HL-60 (cell line): Measurements from ENCODE around the gene LAMA4.

Experiments
- DNase-seq, 2 experiments: peaks; one replicate each; pipeline ENCODE4 v3.0.0-alpha.2; 2010 to 2020; ENCODE audit warnings: low read depth in 1 of 2, low spot score in 1 of 2
- H3K27ac ChIP-seq: fragments of 250-450 bp; sonication (Bioruptor Pico); replicated peaks from 2 replicates; pipeline ENCODE4 v1.5.1; 2020; ENCODE audit warnings: mild to moderate bottlenecking, moderate library complexity
- H3K27me3 ChIP-seq: fragments of 250-450 bp; sonication (Bioruptor Pico); 2 replicates; pipeline ENCODE4 v1.5.1; 2021; ENCODE audit warnings: mild to moderate bottlenecking, moderate library complexity; ENCODE audit not compliant: insufficient read depth, poor library complexity, severe bottlenecking
- H3K4me3 ChIP-seq: replicated peaks from 2 replicates; pipeline ENCODE4 v1.5.1; 2011; ENCODE audit warnings: mild to moderate bottlenecking, control low read depth, low read length; ENCODE audit not compliant: insufficient read depth
- GABPA ChIP-seq: IDR thresholded peaks from 2 replicates; pipeline ENCODE4 v1.6.1; 2012; ENCODE audit warnings: low read depth
- POLR2AphosphoS5 ChIP-seq: IDR thresholded peaks from 2 replicates; pipeline ENCODE4 v1.6.1; 2012; ENCODE audit warnings: low read depth
- SPI1 ChIP-seq: IDR thresholded peaks from 2 replicates; pipeline ENCODE4 v1.6.1; 2012; ENCODE audit warnings: low read depth, mild to moderate bottlenecking, borderline replicate concordance
- TF ChIP-seq, protein P1 (sequence below): IDR thresholded peaks from one replicate; pipeline ENCODE4 v1.5.1; 2011; ENCODE audit warnings: low read length, control low read depth, inconsistent platforms; ENCODE audit not compliant: insufficient read depth
- TF ChIP-seq, protein P2 (sequence below): IDR thresholded peaks from 2 replicates; pipeline ENCODE4 v1.6.1; 2012; ENCODE audit warnings: low read depth; ENCODE audit not compliant: insufficient replicate concordance

The LAMA4 gene

DNA sequence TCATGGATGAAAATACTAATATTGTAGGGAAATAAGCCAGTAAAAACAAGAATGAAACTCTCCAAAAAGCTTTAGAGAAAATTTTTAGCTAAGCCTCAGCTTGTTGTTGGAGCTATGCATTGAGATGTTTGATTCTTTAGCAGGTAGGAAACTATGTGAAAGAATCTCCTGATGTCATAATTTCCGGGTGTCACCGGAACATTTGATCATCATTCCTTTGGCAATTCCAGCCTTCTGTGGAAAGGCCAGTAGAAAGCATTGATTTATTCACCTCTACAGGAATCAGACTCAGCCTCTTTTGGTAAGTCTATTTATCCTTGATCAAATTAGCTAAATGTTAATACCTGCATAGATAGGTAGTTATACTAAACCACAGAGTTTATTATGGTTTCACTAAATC is 157.5 kb downstream of the LAMA4 start:
- H3K27me3 ChIP-seq = peaks cover 3% of the 10 kb centered on the region
- H3K27ac ChIP-seq = no peak overlapping the region
- TF ChIP-seq GABPA (no peak), POLR2AphosphoS5 (no peak), SPI1 (no peak)
- TF ChIP-seq, protein P1, sequence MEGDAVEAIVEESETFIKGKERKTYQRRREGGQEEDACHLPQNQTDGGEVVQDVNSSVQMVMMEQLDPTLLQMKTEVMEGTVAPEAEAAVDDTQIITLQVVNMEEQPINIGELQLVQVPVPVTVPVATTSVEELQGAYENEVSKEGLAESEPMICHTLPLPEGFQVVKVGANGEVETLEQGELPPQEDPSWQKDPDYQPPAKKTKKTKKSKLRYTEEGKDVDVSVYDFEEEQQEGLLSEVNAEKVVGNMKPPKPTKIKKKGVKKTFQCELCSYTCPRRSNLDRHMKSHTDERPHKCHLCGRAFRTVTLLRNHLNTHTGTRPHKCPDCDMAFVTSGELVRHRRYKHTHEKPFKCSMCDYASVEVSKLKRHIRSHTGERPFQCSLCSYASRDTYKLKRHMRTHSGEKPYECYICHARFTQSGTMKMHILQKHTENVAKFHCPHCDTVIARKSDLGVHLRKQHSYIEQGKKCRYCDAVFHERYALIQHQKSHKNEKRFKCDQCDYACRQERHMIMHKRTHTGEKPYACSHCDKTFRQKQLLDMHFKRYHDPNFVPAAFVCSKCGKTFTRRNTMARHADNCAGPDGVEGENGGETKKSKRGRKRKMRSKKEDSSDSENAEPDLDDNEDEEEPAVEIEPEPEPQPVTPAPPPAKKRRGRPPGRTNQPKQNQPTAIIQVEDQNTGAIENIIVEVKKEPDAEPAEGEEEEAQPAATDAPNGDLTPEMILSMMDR = no peak
- TF ChIP-seq, protein P2, sequence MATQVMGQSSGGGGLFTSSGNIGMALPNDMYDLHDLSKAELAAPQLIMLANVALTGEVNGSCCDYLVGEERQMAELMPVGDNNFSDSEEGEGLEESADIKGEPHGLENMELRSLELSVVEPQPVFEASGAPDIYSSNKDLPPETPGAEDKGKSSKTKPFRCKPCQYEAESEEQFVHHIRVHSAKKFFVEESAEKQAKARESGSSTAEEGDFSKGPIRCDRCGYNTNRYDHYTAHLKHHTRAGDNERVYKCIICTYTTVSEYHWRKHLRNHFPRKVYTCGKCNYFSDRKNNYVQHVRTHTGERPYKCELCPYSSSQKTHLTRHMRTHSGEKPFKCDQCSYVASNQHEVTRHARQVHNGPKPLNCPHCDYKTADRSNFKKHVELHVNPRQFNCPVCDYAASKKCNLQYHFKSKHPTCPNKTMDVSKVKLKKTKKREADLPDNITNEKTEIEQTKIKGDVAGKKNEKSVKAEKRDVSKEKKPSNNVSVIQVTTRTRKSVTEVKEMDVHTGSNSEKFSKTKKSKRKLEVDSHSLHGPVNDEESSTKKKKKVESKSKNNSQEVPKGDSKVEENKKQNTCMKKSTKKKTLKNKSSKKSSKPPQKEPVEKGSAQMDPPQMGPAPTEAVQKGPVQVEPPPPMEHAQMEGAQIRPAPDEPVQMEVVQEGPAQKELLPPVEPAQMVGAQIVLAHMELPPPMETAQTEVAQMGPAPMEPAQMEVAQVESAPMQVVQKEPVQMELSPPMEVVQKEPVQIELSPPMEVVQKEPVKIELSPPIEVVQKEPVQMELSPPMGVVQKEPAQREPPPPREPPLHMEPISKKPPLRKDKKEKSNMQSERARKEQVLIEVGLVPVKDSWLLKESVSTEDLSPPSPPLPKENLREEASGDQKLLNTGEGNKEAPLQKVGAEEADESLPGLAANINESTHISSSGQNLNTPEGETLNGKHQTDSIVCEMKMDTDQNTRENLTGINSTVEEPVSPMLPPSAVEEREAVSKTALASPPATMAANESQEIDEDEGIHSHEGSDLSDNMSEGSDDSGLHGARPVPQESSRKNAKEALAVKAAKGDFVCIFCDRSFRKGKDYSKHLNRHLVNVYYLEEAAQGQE = no peak
- no peak overlapping the region for H3K4me3 ChIP-seq
- no peak for DNase-seq

DNA sequence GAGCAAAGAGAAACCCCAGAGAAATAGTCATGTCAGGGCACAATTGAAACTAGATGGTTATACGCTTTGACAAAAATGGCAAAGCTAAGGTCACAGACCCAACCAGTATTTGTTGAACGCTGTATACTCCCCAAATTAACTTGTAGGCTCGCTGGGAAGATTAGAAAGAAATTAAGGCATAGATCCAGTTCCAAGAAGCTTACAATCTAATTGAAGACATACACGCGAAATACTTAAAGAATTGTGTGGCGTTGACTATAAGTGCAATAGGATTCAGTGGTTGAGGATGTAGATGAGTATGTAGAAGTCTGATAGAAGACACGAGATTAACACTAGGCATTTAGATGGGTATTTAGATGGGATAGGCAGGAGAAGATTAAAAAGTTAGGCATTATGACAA is 166.5 kb downstream of the LAMA4 start:
- TF ChIP-seq, protein P2 = no peak
- TF ChIP-seq SPI1 (no peak), GABPA (no peak), POLR2AphosphoS5 (no peak)
- TF ChIP-seq, protein P1 = no peak
- peak overlapping the region; percentile 89 for H3K4me3 ChIP-seq
- DNase-seq = no peak
- peak overlapping the region; percentile 74 for H3K27ac ChIP-seq
- no peaks in the 10 kb centered on the region for H3K27me3 ChIP-seq

DNA sequence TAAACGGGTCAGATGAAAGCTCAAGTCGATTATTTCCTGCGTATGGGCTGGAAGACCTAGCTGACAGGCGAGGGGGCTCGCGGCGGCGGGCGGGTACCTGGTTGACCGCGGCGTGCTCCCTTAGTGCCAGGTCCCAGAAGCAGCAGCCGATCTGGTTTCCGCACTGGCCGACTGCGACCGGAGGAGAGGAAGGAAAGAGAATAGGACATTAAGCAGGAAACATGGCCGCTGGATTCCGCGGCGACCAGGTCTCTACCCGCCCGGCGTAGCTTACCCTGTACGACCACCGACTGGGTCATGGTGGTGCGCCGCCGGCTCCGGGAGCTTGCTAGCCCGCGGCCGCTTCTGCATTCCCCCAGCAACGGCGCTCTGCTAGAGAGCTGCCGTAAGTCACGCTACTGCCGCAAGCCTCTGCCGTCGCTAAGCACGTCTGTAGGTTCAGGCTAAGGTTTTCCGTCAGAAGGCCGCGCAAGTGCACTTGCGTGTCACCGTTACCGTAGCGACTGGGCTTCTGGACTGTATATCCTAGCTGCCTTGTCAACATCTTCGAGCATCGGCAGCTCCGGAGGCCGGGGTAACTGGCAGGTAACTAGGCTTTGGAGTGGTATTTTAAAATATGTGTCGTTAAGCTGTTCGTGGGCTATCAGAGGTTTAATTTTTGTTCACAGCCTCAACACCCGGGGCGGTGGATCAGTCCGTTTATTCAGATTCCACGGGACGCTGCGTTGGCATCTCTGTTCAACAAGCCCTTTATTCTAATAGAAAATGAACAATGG is 167.0 kb downstream of the LAMA4 start, which contains the start of the genes FAM229B and TUBE1:
TSS of gene FAM229B (plus strand) at position 456 of the 776 bp plus-strand sequence. CDS start 11,693 bp downstream, outside the sequence.
TSS of gene TUBE1 (minus strand) at position 347 of the 776 bp plus-strand sequence. CDS start at position 299, 48 bp downstream.
- Histone ChIP-seq H3K4me3 (peak within 1 kb of the TSS; percentile 89), H3K27me3 (no peaks in the 10 kb centered on the region), H3K27ac (peak within 1 kb of the TSS; percentile 74)
- DNase-seq = peak; percentile 95 to 98
- TF ChIP-seq SPI1 (peak; percentile 25; the same call in 1 of the 2 replicates), POLR2AphosphoS5 (peak; percentile 70; the same call in 1 of the 2 replicates)
- TF ChIP-seq, protein P1 = no peak
